GM23338 (cell line): Measurements from ENCODE around the gene FGF11.

Experiments
- POLR2AphosphoS5 ChIP-seq: IDR thresholded peaks from 2 replicates; pipeline ENCODE4 v1.6.1; 2016; ENCODE audit warnings: antibody characterized with exemption, low read depth
- TF ChIP-seq, protein P1 (sequence below), 2 experiments: fragments of 200-600 bp in 1 of 2; sonication (generic) in 1 of 2; conservative IDR thresholded peaks; 2 replicates each; pipeline versions ENCODE4 v1.5.1 to v1.6.1; 2016 to 2017; ENCODE audit warnings: antibody characterized with exemption in 2 of 2, low read depth in 2 of 2, mild to moderate bottlenecking in 2 of 2, moderate library complexity in 1 of 2

GRCh38 chr17:7439462-7440112 is at the start of gene FGF11:
- no peak for TF ChIP-seq POLR2AphosphoS5
- TF ChIP-seq, protein P1, sequence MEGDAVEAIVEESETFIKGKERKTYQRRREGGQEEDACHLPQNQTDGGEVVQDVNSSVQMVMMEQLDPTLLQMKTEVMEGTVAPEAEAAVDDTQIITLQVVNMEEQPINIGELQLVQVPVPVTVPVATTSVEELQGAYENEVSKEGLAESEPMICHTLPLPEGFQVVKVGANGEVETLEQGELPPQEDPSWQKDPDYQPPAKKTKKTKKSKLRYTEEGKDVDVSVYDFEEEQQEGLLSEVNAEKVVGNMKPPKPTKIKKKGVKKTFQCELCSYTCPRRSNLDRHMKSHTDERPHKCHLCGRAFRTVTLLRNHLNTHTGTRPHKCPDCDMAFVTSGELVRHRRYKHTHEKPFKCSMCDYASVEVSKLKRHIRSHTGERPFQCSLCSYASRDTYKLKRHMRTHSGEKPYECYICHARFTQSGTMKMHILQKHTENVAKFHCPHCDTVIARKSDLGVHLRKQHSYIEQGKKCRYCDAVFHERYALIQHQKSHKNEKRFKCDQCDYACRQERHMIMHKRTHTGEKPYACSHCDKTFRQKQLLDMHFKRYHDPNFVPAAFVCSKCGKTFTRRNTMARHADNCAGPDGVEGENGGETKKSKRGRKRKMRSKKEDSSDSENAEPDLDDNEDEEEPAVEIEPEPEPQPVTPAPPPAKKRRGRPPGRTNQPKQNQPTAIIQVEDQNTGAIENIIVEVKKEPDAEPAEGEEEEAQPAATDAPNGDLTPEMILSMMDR (conservative IDR thresholded peaks at IDR 0.05; ENCODE audit: low read depth in 2 of 2), result no peak
